NCI-H460 (cell line): Measurements from ENCODE around the gene TMEM11. TPM values are rescaled to one million over a fixed set of nuclear protein-coding genes. Genes with fewer than 3 reads are reported as not detected.

Experiments
- DNase-seq: peaks from one replicate; pipeline ENCODE4 v3.0.0-alpha.2; 2016; ENCODE audit warnings: low read depth; ENCODE audit errors: extremely low read depth
- small RNA-seq, 2 experiments: library from RNA; depleted of rRNA; stranded (forward); fragments of <200 nt; gene quantifications; one replicate each; pipeline ENCODE3, GENCODE V24; 2014
- total RNA-seq: library from RNA; depleted of rRNA; stranded (reverse); fragments of >200 nt; shearing (Covaris generic); gene quantifications from 2 replicates; pipeline ENCODE4 v1.2.3, GENCODE V29; 2014; rRNA removed

Gene TMEM11
- total RNA-seq, 1 experiment from 2014 or later = 26.1 TPM

- DNase-seq = no peak
These were observed 49.7 kb downstream of the TMEM11 start for GRCh38 chr17:21164216-21164615.

DNA sequence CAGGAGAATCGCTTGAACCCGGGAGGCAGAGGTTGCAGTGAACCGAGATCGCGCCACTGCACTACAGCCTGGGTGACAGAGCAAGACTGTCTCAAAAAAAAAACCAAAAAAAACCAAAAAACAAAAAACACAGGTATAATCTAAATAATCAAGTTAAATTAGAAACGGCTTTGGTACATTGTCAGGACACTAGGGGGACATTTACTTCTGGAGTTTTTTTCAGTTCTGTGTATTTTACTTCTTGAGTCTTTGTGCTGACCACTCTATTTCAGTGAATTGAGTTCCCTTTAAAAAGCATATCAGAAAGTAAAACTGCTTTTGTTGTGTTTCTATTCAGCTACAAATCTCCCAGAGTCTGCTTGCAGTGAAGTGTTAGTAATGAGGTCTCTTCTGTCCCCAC is 50.9 kb downstream of the TMEM11 start:
- DNase-seq = no peak

DNA sequence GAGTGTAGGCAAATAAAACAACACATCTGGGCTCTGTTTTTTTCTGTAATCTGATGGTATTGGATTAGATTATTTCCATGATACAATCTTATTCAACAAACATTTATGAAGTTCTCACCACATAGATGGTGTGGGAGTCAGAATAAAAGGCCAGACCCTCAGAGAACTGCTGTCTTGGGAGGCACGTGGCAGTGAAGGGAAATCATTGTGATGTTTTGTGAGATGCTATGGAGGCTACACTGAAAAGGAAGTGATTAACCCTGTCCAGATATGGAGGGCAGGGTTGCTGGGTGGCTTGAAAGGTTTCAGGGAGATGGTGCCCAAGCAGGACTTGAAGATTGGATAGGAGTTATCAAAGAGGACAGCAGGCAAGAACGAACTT is 51.6 kb downstream of the TMEM11 start:
- DNase-seq = no peak

- DNase-seq = no peak
These were observed 52.2 kb downstream of the TMEM11 start for GRCh38 chr17:21161498-21162393.

DNA sequence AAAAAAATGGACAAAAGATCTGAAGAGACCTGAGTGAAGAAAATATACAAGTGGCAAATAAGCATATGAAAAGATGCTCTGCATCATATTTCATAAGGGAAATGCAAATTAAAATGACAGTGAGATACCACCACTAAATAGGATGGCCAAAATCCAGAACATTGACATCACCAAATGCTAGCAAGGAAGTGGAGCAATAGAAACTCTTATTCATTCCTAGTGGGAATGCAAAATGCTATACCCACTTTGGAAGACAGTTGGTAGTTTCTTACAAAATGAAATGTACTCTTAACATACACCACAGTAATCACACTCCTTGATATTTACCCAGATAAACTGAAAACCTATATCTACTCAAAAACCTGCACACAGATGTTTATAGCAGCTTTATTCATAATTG is 53.6 kb downstream of the TMEM11 start:
- no peak for DNase-seq

DNA sequence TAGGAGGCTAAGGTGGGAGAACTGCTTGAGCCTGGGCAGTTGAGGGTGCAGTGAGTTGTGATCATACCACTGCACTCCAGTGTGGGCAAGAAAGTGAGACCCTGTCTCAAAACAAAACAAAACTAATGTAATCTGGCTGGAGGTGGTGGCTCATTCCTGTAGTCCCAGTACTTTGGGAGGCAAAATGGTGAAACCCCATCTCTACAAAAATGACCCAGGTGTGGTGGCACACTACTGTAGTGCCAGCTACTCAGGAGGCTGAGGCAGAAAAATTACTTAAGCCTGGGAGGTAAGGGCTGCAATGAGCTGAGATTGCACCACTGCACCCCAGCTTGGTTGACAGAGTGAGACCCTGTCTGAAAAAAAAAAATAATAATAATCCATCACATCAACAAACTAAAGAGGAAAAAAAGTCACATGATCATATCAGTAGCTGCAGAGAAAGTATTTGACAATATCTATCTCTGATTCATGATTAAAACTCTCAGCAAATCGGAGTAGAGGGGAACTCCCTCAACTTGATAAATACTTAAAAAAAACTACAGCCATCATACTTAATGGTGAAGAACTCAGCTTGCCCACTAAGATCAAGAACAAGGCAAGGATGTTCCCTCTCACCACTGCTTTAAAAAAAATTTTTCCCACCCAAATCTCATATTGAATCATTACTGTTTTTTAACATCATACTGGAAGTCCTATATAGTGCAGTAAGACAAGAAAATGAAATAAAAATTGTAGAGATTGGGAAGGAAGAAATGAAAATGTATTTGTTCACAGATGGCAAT is 56.2 kb downstream of the TMEM11 start:
- no peak for DNase-seq

DNA sequence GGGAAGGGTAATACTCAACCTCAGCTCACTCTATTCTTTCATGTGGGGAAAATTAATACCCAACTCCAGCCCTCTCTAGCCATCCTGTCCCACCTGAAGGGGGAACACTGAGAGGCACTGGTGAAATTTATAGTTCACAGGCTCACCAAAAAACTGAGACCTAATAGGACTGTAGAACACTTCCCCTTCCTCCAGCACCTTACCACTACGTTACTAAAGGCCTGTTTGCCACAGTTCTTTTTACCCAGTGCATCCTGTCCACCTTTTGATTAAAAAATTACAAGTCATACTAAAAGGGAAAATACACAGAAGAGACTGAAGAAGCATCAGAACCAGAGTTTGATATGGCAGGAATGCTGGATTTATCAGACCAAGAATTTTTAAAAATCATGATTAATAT is 61.2 kb downstream of the TMEM11 start:
- DNase-seq = no peak

GRCh38 chr17:21149621-21150020 is 64.3 kb downstream of the TMEM11 start:
- DNase-seq = no peak

Small RNA genes lying within 50 kb of the gene (small RNA-seq; reads per million reads assigned to genes)
- gene RN7SL426P = 0 to 0.02 reads per million in 2 experiments

Other genes starting within 250 kb of the TMEM11 start
- gene USP22, start 171.2 kb downstream of the TMEM11 start, total RNA-seq = 125 and 148 TPM in 2 replicates
- gene DHRS7B, start 87.2 kb downstream of the TMEM11 start, total RNA-seq = 11.9 and 14.6 TPM in 2 replicates
- 2.2 TPM in 2 replicates for gene NATD1, start 39.2 kb upstream of the TMEM11 start, total RNA-seq
- 18.6 and 23.9 TPM in 2 replicates for gene MAP2K3, start 70.5 kb upstream of the TMEM11 start, total RNA-seq
- gene KCNJ12, start 162.2 kb upstream of the TMEM11 start, total RNA-seq = 3.2 and 4.3 TPM in 2 replicates